Measurements from ENCODE around the gene GSTO1. TPM values are rescaled to one million over a fixed set of nuclear protein-coding genes. Genes with fewer than 3 reads are reported as not detected.

GSTO1 gene
- total RNA-seq, 1 donor from 2014 or later = 414 TPM

GRCh38 chr10:104268713-104269645, 14.3 kb downstream of the GSTO1 start, which contains the start of gene GSTO2:
Gene GSTO2 (plus strand): TSS chr10:104269184. CDS start chr10:104274916, 5,732 bp downstream.
- no peaks in the 10 kb centered on the region for H3K36me3 ChIP-seq (ENCODE audit: control insufficient read depth, insufficient read depth, low read length)
- peak; percentile 97 for DNase-seq (ENCODE audit: low read depth)
- H3K27me3 ChIP-seq (ENCODE audit: control insufficient read depth, insufficient read depth, low read length) = no peaks in the 10 kb centered on the region
- TF ChIP-seq, protein P1, sequence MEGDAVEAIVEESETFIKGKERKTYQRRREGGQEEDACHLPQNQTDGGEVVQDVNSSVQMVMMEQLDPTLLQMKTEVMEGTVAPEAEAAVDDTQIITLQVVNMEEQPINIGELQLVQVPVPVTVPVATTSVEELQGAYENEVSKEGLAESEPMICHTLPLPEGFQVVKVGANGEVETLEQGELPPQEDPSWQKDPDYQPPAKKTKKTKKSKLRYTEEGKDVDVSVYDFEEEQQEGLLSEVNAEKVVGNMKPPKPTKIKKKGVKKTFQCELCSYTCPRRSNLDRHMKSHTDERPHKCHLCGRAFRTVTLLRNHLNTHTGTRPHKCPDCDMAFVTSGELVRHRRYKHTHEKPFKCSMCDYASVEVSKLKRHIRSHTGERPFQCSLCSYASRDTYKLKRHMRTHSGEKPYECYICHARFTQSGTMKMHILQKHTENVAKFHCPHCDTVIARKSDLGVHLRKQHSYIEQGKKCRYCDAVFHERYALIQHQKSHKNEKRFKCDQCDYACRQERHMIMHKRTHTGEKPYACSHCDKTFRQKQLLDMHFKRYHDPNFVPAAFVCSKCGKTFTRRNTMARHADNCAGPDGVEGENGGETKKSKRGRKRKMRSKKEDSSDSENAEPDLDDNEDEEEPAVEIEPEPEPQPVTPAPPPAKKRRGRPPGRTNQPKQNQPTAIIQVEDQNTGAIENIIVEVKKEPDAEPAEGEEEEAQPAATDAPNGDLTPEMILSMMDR (IDR thresholded peaks at IDR 0.05; ENCODE audit: insufficient read depth, low read length, poor library complexity, severe bottlenecking) = no peak
- peak within 1 kb of the TSS; percentile 58 for H3K4me3 ChIP-seq (ENCODE audit: low read depth, low read length)

GRCh38 chr10:104273286-104273685, 18.6 kb downstream of the GSTO1 start:
- Histone ChIP-seq H3K4me3 (ENCODE audit: low read depth, low read length) (no peak overlapping the region), H3K36me3 (ENCODE audit: control insufficient read depth, insufficient read depth, low read length) (no peaks in the 10 kb centered on the region), H3K27me3 (ENCODE audit: control insufficient read depth, insufficient read depth, low read length) (no peaks in the 10 kb centered on the region)
- no peak for DNase-seq (ENCODE audit: low read depth)
- TF ChIP-seq, protein P1 (IDR thresholded peaks at IDR 0.05; ENCODE audit: insufficient read depth, low read length, poor library complexity, severe bottlenecking) = no peak

DNA sequence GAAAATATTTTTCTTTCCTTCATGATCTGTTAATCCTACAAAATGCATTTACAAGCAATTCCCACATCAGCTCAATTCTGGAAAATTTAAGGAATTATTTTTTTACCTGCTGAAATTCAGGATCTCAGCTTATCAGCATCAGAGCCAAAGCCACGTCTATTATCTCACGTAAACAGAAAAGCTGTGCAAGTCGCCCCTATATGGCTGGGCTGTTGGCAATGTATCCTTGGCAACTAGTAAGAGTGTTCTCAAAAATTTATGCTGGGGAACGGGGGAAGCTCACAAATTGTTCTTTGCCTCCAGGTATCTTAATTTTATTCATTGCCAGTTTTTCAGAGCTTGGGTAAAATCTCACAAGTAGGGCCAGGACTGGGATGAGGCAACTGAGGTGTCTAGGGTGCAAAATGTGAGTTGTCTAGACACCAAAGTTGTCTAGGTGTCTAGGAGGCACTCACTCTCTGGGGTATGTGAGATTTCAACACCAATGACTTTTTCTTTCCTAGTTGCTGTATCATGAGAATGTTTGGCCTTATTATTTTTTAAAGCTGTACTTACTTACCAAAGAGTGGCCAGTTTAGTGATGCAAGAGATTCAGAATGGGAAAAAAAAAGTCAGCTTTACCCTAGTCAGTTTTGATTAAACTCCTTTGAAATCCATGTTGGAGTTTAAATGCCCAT, 19.3 kb downstream of the GSTO1 start:
- H3K27me3 ChIP-seq (ENCODE audit: control insufficient read depth, insufficient read depth, low read length) = no peaks in the 10 kb centered on the region
- DNase-seq (ENCODE audit: low read depth) = no peak
- TF ChIP-seq, protein P1 (IDR thresholded peaks at IDR 0.05; ENCODE audit: insufficient read depth, low read length, poor library complexity, severe bottlenecking) = no peak
- H3K36me3 ChIP-seq (ENCODE audit: control insufficient read depth, insufficient read depth, low read length) = no peaks in the 10 kb centered on the region
- no peak overlapping the region for H3K4me3 ChIP-seq (ENCODE audit: low read depth, low read length)

GRCh38 chr10:104274762-104275721, 20.4 kb downstream of the GSTO1 start:
- Histone ChIP-seq H3K4me3 (ENCODE audit: low read depth, low read length) (peak overlapping the region; percentile 46), H3K27me3 (ENCODE audit: control insufficient read depth, insufficient read depth, low read length) (no peaks in the 10 kb centered on the region), H3K36me3 (ENCODE audit: control insufficient read depth, insufficient read depth, low read length) (no peaks in the 10 kb centered on the region)
- DNase-seq (ENCODE audit: low read depth) = no peak
- TF ChIP-seq, protein P1 (IDR thresholded peaks at IDR 0.05; ENCODE audit: insufficient read depth, low read length, poor library complexity, severe bottlenecking) = peak; percentile 95

DNA sequence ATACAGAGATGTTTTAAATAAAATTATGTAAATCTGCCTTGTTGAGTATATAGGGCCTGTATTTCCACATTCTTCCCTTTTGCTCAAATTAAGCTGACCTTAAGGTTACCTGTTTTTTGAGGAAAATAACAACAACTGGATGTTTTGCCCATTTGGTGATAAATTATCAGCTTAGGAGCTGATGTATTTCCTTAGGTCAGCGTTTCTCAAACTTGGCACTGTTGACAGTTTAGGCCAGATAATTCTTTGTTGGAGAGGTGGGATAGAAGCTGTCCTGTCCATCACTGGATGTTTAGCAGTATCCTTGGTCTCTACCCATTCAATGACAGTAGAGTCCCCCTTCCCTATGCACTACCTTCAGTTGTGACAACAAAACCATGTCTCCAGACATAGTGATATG, 21.5 kb downstream of the GSTO1 start:
- no peak for DNase-seq (ENCODE audit: low read depth)
- H3K4me3 ChIP-seq (ENCODE audit: low read depth, low read length) = no peak overlapping the region
- no peaks in the 10 kb centered on the region for H3K27me3 ChIP-seq (ENCODE audit: control insufficient read depth, insufficient read depth, low read length)

More for the DNA sequence above, 21.5 kb downstream of the GSTO1 start:
- no peaks in the 10 kb centered on the region for H3K36me3 ChIP-seq (ENCODE audit: control insufficient read depth, insufficient read depth, low read length)
- TF ChIP-seq, protein P1 (IDR thresholded peaks at IDR 0.05; ENCODE audit: insufficient read depth, low read length, poor library complexity, severe bottlenecking) = no peak

All from kidney epithelial cell (primary cell).